Measurements from ENCODE around the gene PLA2G12A. TPM values are rescaled to one million over a fixed set of nuclear protein-coding genes. Genes with fewer than 3 reads are reported as not detected.

PLA2G12A gene
- 39.2 to 43.4 TPM (median 41.3 TPM) in 3 replicates for total RNA-seq
- long read RNA-seq, full-length matches to known transcripts: 40 of 42 reads
- long read RNA-seq, partial matches to known transcripts: 0 of 42 reads
- long read RNA-seq, other reads (novel, unspliced or antisense): 2 of 42 reads

DNA sequence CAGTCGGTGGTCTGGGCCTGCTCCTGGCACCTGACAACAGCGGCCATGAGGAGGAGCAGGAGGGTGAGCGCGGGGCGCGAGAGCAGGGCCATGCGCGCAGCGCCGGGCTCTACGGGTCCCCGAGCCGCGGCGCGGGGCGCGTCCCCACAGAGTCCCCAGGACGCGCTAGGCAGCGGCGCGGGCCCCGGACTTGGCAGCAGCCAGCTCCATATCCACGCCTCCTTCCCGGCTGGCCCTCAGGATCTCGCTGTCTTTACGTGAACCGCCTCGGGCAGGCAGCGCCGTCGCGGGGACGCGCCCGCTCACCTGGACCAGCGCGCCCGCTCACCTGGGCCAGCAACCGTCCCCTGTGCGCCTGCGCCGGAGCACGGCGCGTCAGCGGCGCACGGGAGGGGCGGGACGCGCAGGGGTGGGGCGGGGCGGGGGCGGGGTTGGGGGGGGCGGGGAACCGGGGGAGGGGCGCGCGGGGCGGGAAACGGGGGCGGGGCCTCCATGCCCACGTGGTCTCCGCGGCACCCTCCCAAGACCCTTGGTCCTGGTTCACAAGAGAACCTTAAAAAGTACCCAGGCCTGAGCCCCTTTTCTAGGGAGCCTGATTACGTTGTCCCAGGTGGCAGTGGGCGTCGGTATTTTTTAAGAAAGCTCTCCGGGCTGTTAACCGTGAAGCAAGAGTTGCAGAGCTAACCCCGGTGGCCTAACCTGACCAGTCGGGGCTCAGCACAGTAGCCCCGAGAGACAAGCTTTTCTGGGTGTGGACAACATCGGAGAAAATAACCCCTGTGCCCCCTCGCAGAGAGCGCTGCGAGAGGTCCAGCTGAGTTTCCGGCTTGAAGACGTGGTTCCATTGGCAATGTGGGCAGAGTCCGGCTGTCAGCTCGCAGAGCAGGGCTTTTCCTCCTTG, at the start of gene PLA2G12A:
Gene PLA2G12A (minus strand): TSS at position 353 of the 901 bp plus-strand sequence. CDS start 261 bp downstream, at position 92.
- peak within 1 kb of the TSS; percentile 93 for H3K27ac Mint-ChIP-seq (ENCODE audit: unreplicated experiment)
- H3K4me3 Mint-ChIP-seq (ENCODE audit: unreplicated experiment): peak within 1 kb of the TSS; percentile 88
- peaks cover 2% of the 10 kb centered on the region for H3K36me3 Mint-ChIP-seq (ENCODE audit: low read depth)
- H3K4me1 Mint-ChIP-seq (ENCODE audit: low read depth): peaks cover 21% of the 10 kb centered on the region
- no peak for DNase-seq (ENCODE audit: low spot score)
- no peaks in the 10 kb centered on the region for H3K27me3 Mint-ChIP-seq (ENCODE audit: low read depth)
- H3K9me3 Mint-ChIP-seq (ENCODE audit: low read depth): no peaks in the 10 kb centered on the region
- no peak for TF ChIP-seq CTCF (IDR thresholded peaks at IDR 0.05)

DNA sequence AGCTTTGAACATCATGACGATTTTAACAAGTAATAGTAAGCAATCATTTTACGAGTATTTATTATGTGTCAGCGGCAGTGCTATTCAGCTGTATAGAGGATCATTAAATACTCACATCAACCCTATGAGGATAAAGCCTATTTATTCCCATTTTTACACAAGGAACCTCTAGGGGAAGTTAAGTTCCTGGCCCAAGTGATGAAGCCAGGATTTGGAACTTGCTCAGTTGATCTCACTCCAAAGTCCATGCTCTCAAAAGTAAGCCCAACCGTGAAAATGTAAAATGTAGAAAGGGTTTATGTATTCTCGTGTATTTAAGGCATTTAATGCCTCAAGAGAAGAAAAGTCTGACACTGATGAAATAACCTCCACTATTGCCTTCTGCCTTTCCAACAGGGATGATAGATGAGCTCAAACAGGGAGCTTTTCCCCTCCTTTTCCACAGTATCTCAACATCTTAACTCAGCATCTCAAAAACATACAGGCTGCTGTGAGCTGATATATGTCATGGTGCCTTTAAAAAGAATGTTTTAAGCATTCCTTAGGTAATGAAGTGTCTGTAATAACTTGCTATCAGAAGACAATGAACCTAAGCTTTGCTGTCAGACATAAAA, 35.0 kb upstream of the PLA2G12A start:
- no peaks in the 10 kb centered on the region for H3K9me3 Mint-ChIP-seq (ENCODE audit: low read depth)
- no peaks in the 10 kb centered on the region for H3K36me3 Mint-ChIP-seq (ENCODE audit: low read depth)
- no peak for DNase-seq (ENCODE audit: low spot score)
- H3K27ac Mint-ChIP-seq (ENCODE audit: unreplicated experiment): no peak overlapping the region
- no peak for TF ChIP-seq CTCF (IDR thresholded peaks at IDR 0.05)
- peaks cover 24% of the 10 kb centered on the region for H3K27me3 Mint-ChIP-seq (ENCODE audit: low read depth)
- no peak overlapping the region for H3K4me3 Mint-ChIP-seq (ENCODE audit: unreplicated experiment)
- H3K4me1 Mint-ChIP-seq (ENCODE audit: low read depth): no peaks in the 10 kb centered on the region

- no peak for TF ChIP-seq CTCF (IDR thresholded peaks at IDR 0.05)
- Mint-ChIP-seq H3K4me3 (ENCODE audit: unreplicated experiment) (no peak overlapping the region), H3K27me3 (ENCODE audit: low read depth) (peaks cover 19% of the 10 kb centered on the region), H3K36me3 (ENCODE audit: low read depth) (no peaks in the 10 kb centered on the region), H3K4me1 (ENCODE audit: low read depth) (no peaks in the 10 kb centered on the region), H3K27ac (ENCODE audit: unreplicated experiment) (no peak overlapping the region), H3K9me3 (ENCODE audit: low read depth) (no peaks in the 10 kb centered on the region)
- DNase-seq (ENCODE audit: low spot score): no peak
Observed at GRCh38 chr4:109764376-109764775, 34.5 kb upstream of the PLA2G12A start.

DNA sequence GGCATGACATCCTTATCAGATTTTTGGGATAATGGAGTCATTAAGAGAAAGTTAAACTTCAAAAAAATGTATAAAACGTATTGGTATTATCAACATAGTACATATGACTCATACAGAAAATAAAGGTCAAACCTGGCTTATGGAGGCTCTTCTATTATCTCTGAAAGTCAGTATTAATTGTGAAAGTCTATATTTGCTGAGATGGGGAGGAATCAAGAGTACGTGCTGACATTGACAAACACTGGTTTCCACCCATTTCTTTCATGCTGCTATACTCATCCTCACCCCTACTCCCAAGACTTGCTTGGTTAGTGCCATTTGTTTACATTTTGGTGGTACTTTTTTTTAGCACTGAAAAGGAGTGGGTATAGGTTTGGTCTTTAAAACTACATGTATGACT, 30.8 kb upstream of the PLA2G12A start:
- peaks cover 17% of the 10 kb centered on the region for H3K27me3 Mint-ChIP-seq (ENCODE audit: low read depth)
- no peak for TF ChIP-seq CTCF (IDR thresholded peaks at IDR 0.05)
- no peak overlapping the region for H3K27ac Mint-ChIP-seq (ENCODE audit: unreplicated experiment)
- H3K4me3 Mint-ChIP-seq (ENCODE audit: unreplicated experiment): no peak overlapping the region
- DNase-seq (ENCODE audit: low spot score): no peak
- H3K4me1 Mint-ChIP-seq (ENCODE audit: low read depth): no peaks in the 10 kb centered on the region
- no peaks in the 10 kb centered on the region for H3K9me3 Mint-ChIP-seq (ENCODE audit: low read depth)
- H3K36me3 Mint-ChIP-seq (ENCODE audit: low read depth): no peaks in the 10 kb centered on the region

GRCh38 chr4:109755656-109756055, 25.8 kb upstream of the PLA2G12A start:
- Mint-ChIP-seq H3K36me3 (ENCODE audit: low read depth) (no peaks in the 10 kb centered on the region), H3K9me3 (ENCODE audit: low read depth) (no peaks in the 10 kb centered on the region), H3K27me3 (ENCODE audit: low read depth) (peaks cover 10% of the 10 kb centered on the region), H3K4me3 (ENCODE audit: unreplicated experiment) (no peak overlapping the region), H3K4me1 (ENCODE audit: low read depth) (no peaks in the 10 kb centered on the region), H3K27ac (ENCODE audit: unreplicated experiment) (no peak overlapping the region)
- TF ChIP-seq CTCF (IDR thresholded peaks at IDR 0.05): no peak
- no peak for DNase-seq (ENCODE audit: low spot score)
